Keratinocyte (primary cell): ENCODE measurements around the gene EXOC4. TPM values are rescaled to one million over a fixed set of nuclear protein-coding genes. Genes with fewer than 3 reads are reported as not detected.

Experiments used
- DNase-seq: peaks from one replicate; pipeline ENCODE4 v3.0.0-alpha.2; 2011; ENCODE audit warnings: low read depth, missing footprints, low spot score
- FAIRE-seq: peaks from 2 replicates; lab custom pipeline; 2011; peaks lifted over from hg19 to GRCh38; lab: Jason Lieb, UNC
- H2AFZ ChIP-seq: 2 replicates; pipeline ENCODE4 v1.6.0; 2012; ENCODE audit warnings: low read length, control low read depth, inconsistent platforms; ENCODE audit not compliant: control insufficient read depth
- H3K27ac ChIP-seq: 2 replicates; pipeline ENCODE4 v1.5.1; 2011; ENCODE audit warnings: low read length; ENCODE audit not compliant: control insufficient read depth, insufficient read depth
- H3K27me3 ChIP-seq: 3 replicates; pipeline ENCODE4 v1.6.0; 2011; ENCODE audit warnings: low read length; ENCODE audit not compliant: control insufficient read depth, insufficient read depth; ENCODE audit errors: extremely low read depth
- H3K36me3 ChIP-seq, 2 experiments: 2 replicates in 1 of 2; 3 replicates in 1 of 2; pipeline ENCODE4 v1.5.1; 2011; ENCODE audit warnings: low read length in 2 of 2, mild to moderate bottlenecking in 1 of 2; ENCODE audit not compliant: control insufficient read depth in 2 of 2, insufficient read depth in 2 of 2; ENCODE audit errors: extremely low read depth in 1 of 2
- H3K4me1 ChIP-seq: 3 replicates; pipeline ENCODE4 v1.5.1; 2011; ENCODE audit warnings: low read length; ENCODE audit not compliant: control insufficient read depth, insufficient read depth; ENCODE audit errors: extremely low read depth
- H3K4me2 ChIP-seq: 3 replicates; pipeline ENCODE4 v1.6.0; 2011; ENCODE audit warnings: low read depth, low read length; ENCODE audit not compliant: control insufficient read depth, insufficient read depth; ENCODE audit errors: extremely low read depth
- H3K4me3 ChIP-seq, 3 experiments: fragments of 200-600 bp in 1 of 3; sonication (generic) in 1 of 3; 2 replicates in 2 of 3; 3 replicates in 1 of 3; pipeline ENCODE4 v1.5.1; 2011 to 2016; ENCODE audit warnings: low read length in 3 of 3, mild to moderate bottlenecking in 3 of 3, control low read depth in 2 of 3, inconsistent platforms in 1 of 3, low read depth in 1 of 3, mixed read lengths in 1 of 3, mixed run types in 1 of 3, moderate library complexity in 1 of 3; ENCODE audit not compliant: control insufficient read depth in 2 of 3, insufficient read depth in 2 of 3; ENCODE audit errors: extremely low read depth in 1 of 3
- H3K79me2 ChIP-seq: 2 replicates; pipeline ENCODE4 v1.6.0; 2012; ENCODE audit warnings: low read length; ENCODE audit not compliant: control insufficient read depth, insufficient read depth
- H3K9ac ChIP-seq: 3 replicates; pipeline ENCODE4 v1.6.0; 2011; ENCODE audit warnings: low read length; ENCODE audit not compliant: control insufficient read depth, insufficient read depth; ENCODE audit errors: extremely low read depth
- H3K9me1 ChIP-seq: 3 replicates; pipeline ENCODE4 v1.6.0; 2011; ENCODE audit warnings: low read length; ENCODE audit not compliant: control insufficient read depth, insufficient read depth; ENCODE audit errors: extremely low read depth
- H3K9me3 ChIP-seq: 2 replicates; pipeline ENCODE4 v1.5.1; 2012; ENCODE audit warnings: low read depth, low read length; ENCODE audit not compliant: control insufficient read depth
- H4K20me1 ChIP-seq: 3 replicates; pipeline ENCODE4 v1.6.0; 2011; ENCODE audit warnings: low read length; ENCODE audit not compliant: control insufficient read depth, insufficient read depth; ENCODE audit errors: extremely low read depth
- EZH2 ChIP-seq: IDR thresholded peaks from one replicate; pipeline ENCODE4 v1.6.1; 2012; ENCODE audit warnings: inconsistent platforms, mild to moderate bottlenecking, low read length, moderate library complexity
- dilution Hi-C: fragments of 300-500 bp; cut with MboI; formaldehyde crosslinking; loops from one replicate; pipeline ENCODE4 v1.7.0; 2020; ENCODE audit warnings: low sequenced_read_pairs; ENCODE audit not compliant: extremely low pct_ligation_motif_present
- polyA plus RNA-seq, 5 experiments: library from polyadenylated mRNA; depleted of rRNA in 3 of 5; stranded (reverse) in 3 of 5; stranded (forward) in 1 of 5; unstranded in 1 of 5; fragments of >200 nt; gene quantifications; 1 replicate in 1 of 5; 2 replicates in 3 of 5; 3 replicates in 1 of 5; pipeline versions ENCODE4 v1.2.1 to v1.2.3, GENCODE V29; 2011 to 2012; ENCODE audit warnings: missing spikeins in 2 of 5, low read depth in 1 of 5, low replicate concordance in 1 of 5
- TF ChIP-seq, protein P1 (sequence below), 3 experiments: IDR thresholded peaks in 1 of 3; conservative IDR thresholded peaks in 1 of 3; optimal IDR thresholded peaks in 1 of 3; 2 replicates in 2 of 3; 3 replicates in 1 of 3; pipeline versions ENCODE3 to v1.5.1; 2011; ENCODE audit warnings: low read length in 3 of 3, mild to moderate bottlenecking in 3 of 3, moderate library complexity in 2 of 3, control low read depth in 1 of 3, inconsistent platforms in 1 of 3; ENCODE audit not compliant: insufficient read depth in 2 of 3; ENCODE audit errors: extremely low read depth in 1 of 3

Gene EXOC4
- polyA plus RNA-seq, 1 donor (not counting 4 experiments of a cell fraction or from before 2014, with no cell fraction given): 52.6 TPM

DNA sequence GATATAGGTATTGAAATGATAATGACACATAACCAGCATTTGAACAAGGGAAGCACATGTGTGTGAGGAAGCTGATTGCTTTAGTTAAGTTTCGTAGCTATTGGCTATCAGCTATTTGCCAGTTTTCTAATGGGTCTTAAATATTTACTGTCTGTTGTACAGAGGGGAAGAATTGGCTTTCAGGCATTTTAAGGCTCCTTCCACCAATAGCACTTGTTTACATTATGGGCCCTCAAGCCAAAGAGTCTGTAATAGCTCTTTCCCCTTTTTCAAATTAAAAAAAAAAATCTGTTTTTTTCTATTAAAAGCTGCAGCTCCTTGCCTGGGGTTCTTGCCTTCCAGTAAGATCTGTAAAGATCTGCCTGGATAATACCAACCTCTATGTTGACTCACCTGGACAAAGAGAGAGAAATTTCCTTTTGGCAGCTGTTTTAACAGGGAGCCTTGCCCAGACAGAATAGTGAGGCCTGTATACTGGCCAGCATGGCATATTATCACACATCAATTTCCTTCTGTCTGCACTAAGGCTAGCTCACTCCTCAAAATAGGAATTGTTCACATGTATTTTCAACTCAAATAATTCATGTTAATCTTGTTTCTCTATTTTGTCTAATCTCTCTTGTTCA lies 769.5 kb downstream of the EXOC4 start:
- H3K4me3 ChIP-seq: no peak overlapping the region
- no peaks in the 10 kb centered on the region for H3K79me2 ChIP-seq
- no peak overlapping the region for H3K4me2 ChIP-seq
- no peaks in the 10 kb centered on the region for H3K9me3 ChIP-seq
- H4K20me1 ChIP-seq: no peaks in the 10 kb centered on the region
- no peaks in the 10 kb centered on the region for H3K9me1 ChIP-seq
- no peak overlapping the region for H3K9ac ChIP-seq
- H3K4me1 ChIP-seq: no peaks in the 10 kb centered on the region
- FAIRE-seq: no peak
- no peak for TF ChIP-seq EZH2
- TF ChIP-seq, protein P1, sequence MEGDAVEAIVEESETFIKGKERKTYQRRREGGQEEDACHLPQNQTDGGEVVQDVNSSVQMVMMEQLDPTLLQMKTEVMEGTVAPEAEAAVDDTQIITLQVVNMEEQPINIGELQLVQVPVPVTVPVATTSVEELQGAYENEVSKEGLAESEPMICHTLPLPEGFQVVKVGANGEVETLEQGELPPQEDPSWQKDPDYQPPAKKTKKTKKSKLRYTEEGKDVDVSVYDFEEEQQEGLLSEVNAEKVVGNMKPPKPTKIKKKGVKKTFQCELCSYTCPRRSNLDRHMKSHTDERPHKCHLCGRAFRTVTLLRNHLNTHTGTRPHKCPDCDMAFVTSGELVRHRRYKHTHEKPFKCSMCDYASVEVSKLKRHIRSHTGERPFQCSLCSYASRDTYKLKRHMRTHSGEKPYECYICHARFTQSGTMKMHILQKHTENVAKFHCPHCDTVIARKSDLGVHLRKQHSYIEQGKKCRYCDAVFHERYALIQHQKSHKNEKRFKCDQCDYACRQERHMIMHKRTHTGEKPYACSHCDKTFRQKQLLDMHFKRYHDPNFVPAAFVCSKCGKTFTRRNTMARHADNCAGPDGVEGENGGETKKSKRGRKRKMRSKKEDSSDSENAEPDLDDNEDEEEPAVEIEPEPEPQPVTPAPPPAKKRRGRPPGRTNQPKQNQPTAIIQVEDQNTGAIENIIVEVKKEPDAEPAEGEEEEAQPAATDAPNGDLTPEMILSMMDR (optimal IDR thresholded peaks at IDR 0.05 in 1 of 3, IDR thresholded peaks at IDR 0.05 in 1 of 3, conservative IDR thresholded peaks at IDR 0.05 in 1 of 3; ENCODE audit: extremely low read depth in 1 of 3, insufficient read depth in 2 of 3, low read length in 3 of 3): no peak
- no peak overlapping the region for H2AFZ ChIP-seq
- H3K27ac ChIP-seq: no peak overlapping the region
- no peak for DNase-seq
- H3K36me3 ChIP-seq: no peaks in the 10 kb centered on the region
- H3K27me3 ChIP-seq: no peaks in the 10 kb centered on the region
- dilution Hi-C loops: no loop called here

DNA sequence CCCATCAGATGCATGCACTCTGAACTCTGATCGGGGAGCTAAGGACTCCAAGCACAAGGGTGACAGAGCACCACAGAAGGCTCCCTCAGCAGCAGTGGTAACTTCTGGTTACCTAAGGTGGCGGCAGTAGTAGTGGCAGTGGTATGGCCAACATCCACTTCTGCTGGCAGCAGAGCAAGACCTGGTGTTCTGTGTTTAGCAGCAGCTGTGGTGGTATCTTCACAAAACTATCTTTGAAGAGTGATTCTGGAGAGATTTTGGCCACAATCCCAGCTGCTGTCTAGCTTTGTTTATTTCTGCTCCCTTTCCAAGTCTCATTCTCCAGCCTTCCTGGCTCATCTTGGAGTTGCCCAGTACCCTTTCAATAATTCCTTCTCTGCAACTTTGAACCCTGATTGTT lies 771.9 kb downstream of the EXOC4 start:
- H3K36me3 ChIP-seq: no peaks in the 10 kb centered on the region
- H3K4me1 ChIP-seq: no peaks in the 10 kb centered on the region
- no peak overlapping the region for H2AFZ ChIP-seq
- no peaks in the 10 kb centered on the region for H3K79me2 ChIP-seq
- H3K4me2 ChIP-seq: no peak overlapping the region
- H3K27ac ChIP-seq: no peak overlapping the region
- no peaks in the 10 kb centered on the region for H3K27me3 ChIP-seq
- dilution Hi-C loops: no loop called here
- no peaks in the 10 kb centered on the region for H3K9me3 ChIP-seq
- H3K9ac ChIP-seq: no peak overlapping the region
- FAIRE-seq (no peak), DNase-seq (no peak)
- no peaks in the 10 kb centered on the region for H3K9me1 ChIP-seq
- TF ChIP-seq EZH2: no peak
- TF ChIP-seq, protein P1 (optimal IDR thresholded peaks at IDR 0.05 in 1 of 3, IDR thresholded peaks at IDR 0.05 in 1 of 3, conservative IDR thresholded peaks at IDR 0.05 in 1 of 3; ENCODE audit: extremely low read depth in 1 of 3, insufficient read depth in 2 of 3, low read length in 3 of 3): no peak
- H3K4me3 ChIP-seq: no peak overlapping the region
- no peaks in the 10 kb centered on the region for H4K20me1 ChIP-seq
